ENCODE data around the gene BMAL1. TPM values are rescaled to one million over a fixed set of nuclear protein-coding genes. Genes with fewer than 3 reads are reported as not detected.
"Not testable (repeated sequence)": the region's sequence is repeated elsewhere in the genome, so short reads cannot be mapped to it uniquely, and the experiment has no call there.

BMAL1 gene
- total RNA-seq, 1 donor from 2014 or later, result 22.4 TPM

GRCh38 chr11:13251966-13252365 lies 25.6 kb upstream of the BMAL1 start:
- intact Hi-C loops (cut with micrococcal nuclease), result loop anchor here (2.0 kb wide), 1 partner anchor 93 kb away; no protein-coding TSS in a partner anchor
- Mint-ChIP-seq H3K36me3 (ENCODE audit: low read depth) (no peaks in the 10 kb centered on the region), H3K4me3 (no peak overlapping the region), H3K9me3 (no peaks in the 10 kb centered on the region), H3K27ac (no peak overlapping the region), H3K4me1 (no peaks in the 10 kb centered on the region), H3K27me3 (peaks cover 7% of the 10 kb centered on the region)
- DNase-seq, result no peak

- Mint-ChIP-seq H3K27ac (no peak overlapping the region), H3K4me1 (no peaks in the 10 kb centered on the region), H3K4me3 (no peak overlapping the region), H3K9me3 (no peaks in the 10 kb centered on the region), H3K27me3 (peaks cover 7% of the 10 kb centered on the region), H3K36me3 (ENCODE audit: low read depth) (no peaks in the 10 kb centered on the region)
- intact Hi-C loops (cut with micrococcal nuclease), result no loop called here
- DNase-seq, result no peak
Observed at GRCh38 chr11:13252438-13252837, 25.2 kb upstream of the BMAL1 start.

GRCh38 chr11:13256216-13256615 lies 21.4 kb upstream of the BMAL1 start:
- H3K27ac Mint-ChIP-seq, result no peak overlapping the region
- intact Hi-C loops (cut with micrococcal nuclease), result no loop called here
- H3K36me3 Mint-ChIP-seq (ENCODE audit: low read depth), result no peaks in the 10 kb centered on the region

GRCh38 chr11:13258061-13258460 lies 19.5 kb upstream of the BMAL1 start:
- intact Hi-C loops (cut with micrococcal nuclease); H3K36me3 Mint-ChIP-seq (ENCODE audit: low read depth); H3K27ac Mint-ChIP-seq; H3K9me3 Mint-ChIP-seq; H3K4me3 Mint-ChIP-seq; DNase-seq: not testable (repeated sequence)
- Mint-ChIP-seq H3K4me1 (peaks cover 15% of the 10 kb centered on the region), H3K27me3 (peaks cover 24% of the 10 kb centered on the region)

More at GRCh38 chr11:13256216-13256615, 21.4 kb upstream of the BMAL1 start:
- Mint-ChIP-seq H3K9me3 (no peaks in the 10 kb centered on the region), H3K27me3 (peaks cover 20% of the 10 kb centered on the region), H3K4me1 (peaks cover 15% of the 10 kb centered on the region), H3K4me3 (no peak overlapping the region)
- DNase-seq, result no peak

- DNase-seq, result no peak
- no peak overlapping the region for H3K4me3 Mint-ChIP-seq
- peaks cover 15% of the 10 kb centered on the region for H3K4me1 Mint-ChIP-seq
- no peaks in the 10 kb centered on the region for H3K9me3 Mint-ChIP-seq
- H3K27ac Mint-ChIP-seq, result no peak overlapping the region
- no peaks in the 10 kb centered on the region for H3K36me3 Mint-ChIP-seq (ENCODE audit: low read depth)
- H3K27me3 Mint-ChIP-seq, result peaks cover 31% of the 10 kb centered on the region
- intact Hi-C loops (cut with micrococcal nuclease), result no loop called here
Observed at GRCh38 chr11:13258855-13259254, 18.7 kb upstream of the BMAL1 start.

- H3K4me1 Mint-ChIP-seq, result peaks cover 15% of the 10 kb centered on the region
- peaks cover 35% of the 10 kb centered on the region for H3K27me3 Mint-ChIP-seq
- H3K36me3 Mint-ChIP-seq (ENCODE audit: low read depth), result no peaks in the 10 kb centered on the region
- DNase-seq, result no peak
- intact Hi-C loops (cut with micrococcal nuclease), result no loop called here
- peak overlapping the region; percentile 12 for H3K27ac Mint-ChIP-seq
- H3K9me3 Mint-ChIP-seq, result no peaks in the 10 kb centered on the region
- H3K4me3 Mint-ChIP-seq, result no peak overlapping the region
Observed at GRCh38 chr11:13259374-13259773, 18.2 kb upstream of the BMAL1 start.

- H3K4me3 Mint-ChIP-seq, result no peak overlapping the region
- H3K4me1 Mint-ChIP-seq, result peaks cover 15% of the 10 kb centered on the region
- no peak for DNase-seq
- H3K36me3 Mint-ChIP-seq (ENCODE audit: low read depth), result no peaks in the 10 kb centered on the region
- H3K27ac Mint-ChIP-seq, result no peak overlapping the region
- intact Hi-C loops (cut with micrococcal nuclease), result no loop called here
- H3K9me3 Mint-ChIP-seq, result no peaks in the 10 kb centered on the region
- peaks cover 41% of the 10 kb centered on the region for H3K27me3 Mint-ChIP-seq
Observed at GRCh38 chr11:13260201-13260962, 17.2 kb upstream of the BMAL1 start.

GRCh38 chr11:13260963-13261588 lies 16.5 kb upstream of the BMAL1 start:
- H3K9me3 Mint-ChIP-seq, result no peaks in the 10 kb centered on the region
- H3K4me3 Mint-ChIP-seq, result no peak overlapping the region
- H3K4me1 Mint-ChIP-seq, result peaks cover 15% of the 10 kb centered on the region
- DNase-seq, result no peak
- no peak overlapping the region for H3K27ac Mint-ChIP-seq
- intact Hi-C loops (cut with micrococcal nuclease), result no loop called here
- no peaks in the 10 kb centered on the region for H3K36me3 Mint-ChIP-seq (ENCODE audit: low read depth)
- peaks cover 44% of the 10 kb centered on the region for H3K27me3 Mint-ChIP-seq

- no peak overlapping the region for H3K27ac Mint-ChIP-seq
- DNase-seq, result no peak
- no peaks in the 10 kb centered on the region for H3K36me3 Mint-ChIP-seq (ENCODE audit: low read depth)
- peaks cover 49% of the 10 kb centered on the region for H3K27me3 Mint-ChIP-seq
- intact Hi-C loops (cut with micrococcal nuclease), result no loop called here
- no peaks in the 10 kb centered on the region for H3K9me3 Mint-ChIP-seq
- no peak overlapping the region for H3K4me3 Mint-ChIP-seq
- H3K4me1 Mint-ChIP-seq, result peaks cover 15% of the 10 kb centered on the region
Observed at GRCh38 chr11:13261591-13262061, 16.0 kb upstream of the BMAL1 start.

- DNase-seq, result no peak
- Mint-ChIP-seq H3K9me3 (no peaks in the 10 kb centered on the region), H3K4me1 (peaks cover 15% of the 10 kb centered on the region), H3K27me3 (peaks cover 53% of the 10 kb centered on the region), H3K36me3 (ENCODE audit: low read depth) (no peaks in the 10 kb centered on the region), H3K4me3 (no peak overlapping the region), H3K27ac (no peak overlapping the region)
- intact Hi-C loops (cut with micrococcal nuclease), result no loop called here
Observed at GRCh38 chr11:13262096-13262495, 15.5 kb upstream of the BMAL1 start.

GRCh38 chr11:13268791-13269190 lies 8.8 kb upstream of the BMAL1 start:
- Mint-ChIP-seq H3K4me3 (no peak overlapping the region), H3K36me3 (ENCODE audit: low read depth) (no peaks in the 10 kb centered on the region), H3K27ac (no peak overlapping the region), H3K4me1 (peaks cover 4% of the 10 kb centered on the region), H3K9me3 (no peaks in the 10 kb centered on the region), H3K27me3 (peaks cover 68% of the 10 kb centered on the region)
- DNase-seq, result no peak
- intact Hi-C loops (cut with micrococcal nuclease), result no loop called here

- H3K4me1 Mint-ChIP-seq, result peaks cover 4% of the 10 kb centered on the region
- no peak for DNase-seq
- H3K27me3 Mint-ChIP-seq, result peaks cover 73% of the 10 kb centered on the region
- H3K4me3 Mint-ChIP-seq, result no peak overlapping the region
- no peak overlapping the region for H3K27ac Mint-ChIP-seq
- H3K9me3 Mint-ChIP-seq, result no peaks in the 10 kb centered on the region
- intact Hi-C loops (cut with micrococcal nuclease), result no loop called here
- no peaks in the 10 kb centered on the region for H3K36me3 Mint-ChIP-seq (ENCODE audit: low read depth)
Observed at GRCh38 chr11:13269775-13270174, 7.8 kb upstream of the BMAL1 start.

GRCh38 chr11:13271060-13271693 lies 6.4 kb upstream of the BMAL1 start:
- H3K27ac Mint-ChIP-seq, result no peak overlapping the region
- peaks cover 11% of the 10 kb centered on the region for H3K4me1 Mint-ChIP-seq
- intact Hi-C loops (cut with micrococcal nuclease), result no loop called here
- H3K4me3 Mint-ChIP-seq, result no peak overlapping the region
- peaks cover 77% of the 10 kb centered on the region for H3K27me3 Mint-ChIP-seq
- no peak for DNase-seq
- H3K36me3 Mint-ChIP-seq (ENCODE audit: low read depth), result no peaks in the 10 kb centered on the region
- no peaks in the 10 kb centered on the region for H3K9me3 Mint-ChIP-seq

GRCh38 chr11:13276454-13276831 lies 1.1 kb upstream of the BMAL1 start:
- intact Hi-C loops (cut with micrococcal nuclease), result loop anchor here (1.0 to 5.0 kb wide), 2 partner anchors 41 to 62 kb away; no protein-coding TSS in a partner anchor
- Mint-ChIP-seq H3K4me3 (peak overlapping the region; percentile 98), H3K9me3 (no peaks in the 10 kb centered on the region), H3K4me1 (peaks cover 43% of the 10 kb centered on the region), H3K36me3 (ENCODE audit: low read depth) (peaks cover 3% of the 10 kb centered on the region), H3K27ac (no peak overlapping the region), H3K27me3 (peaks cover 53% of the 10 kb centered on the region)
- DNase-seq, result no peak

Data from activated CD4-positive, alpha-beta T cell treated with anti-CD3 and anti-CD28 coated beads, Interleukin-2, amount 10 ng/mL, durations not matched to agents 24 days and 14 days (primary cell).